HEK293T (cell line): ENCODE data around the gene TTLL7.

Source experiments
- CTCF ChIA-PET: fragments of 350-600 bp; formaldehyde crosslinking; extraction: SDS; loops from one replicate; lab custom pipeline; 2021; ENCODE audit warnings: antibody characterized with exemption, inconsistent platforms; lab: Yijun Ruan, JAX
- POLR2A ChIA-PET: fragments of 350-600 bp; formaldehyde crosslinking; extraction: SDS; loops from one replicate; lab custom pipeline; 2020; ENCODE audit warnings: antibody characterized with exemption, inconsistent platforms; lab: Yijun Ruan, JAX
- DNase-seq: peaks from one replicate; pipeline ENCODE4 v3.0.0; 2012; ENCODE audit warnings: mixed read lengths; ENCODE audit errors: extremely low spot score
- ARNT ChIP-seq: fragments of 450-650 bp; IDR thresholded peaks from 2 replicates; pipeline ENCODE4 v1.6.1; 2017; ENCODE audit warnings: mild to moderate bottlenecking
- BHLHE40 ChIP-seq: fragments of 450-650 bp; IDR thresholded peaks from 2 replicates; pipeline ENCODE4 v1.6.1; 2016; ENCODE audit warnings: mild to moderate bottlenecking, moderate library complexity, borderline replicate concordance
- CTBP1 ChIP-seq: fragments of 450-650 bp; IDR thresholded peaks from 2 replicates; pipeline ENCODE4 v1.6.1; 2016; ENCODE audit warnings: borderline replicate concordance
- ELF4 ChIP-seq: fragments of 450-650 bp; IDR thresholded peaks from 2 replicates; pipeline ENCODE4 v1.6.1; 2017; ENCODE audit warnings: antibody characterized with exemption
- FOXA1 ChIP-seq: fragments of 450-650 bp; IDR thresholded peaks from 2 replicates; pipeline ENCODE4 v1.6.1; 2016; ENCODE audit warnings: mild to moderate bottlenecking
- FOXK2 ChIP-seq: fragments of 450-650 bp; IDR thresholded peaks from 2 replicates; pipeline ENCODE4 v1.6.1; 2016; ENCODE audit warnings: mild to moderate bottlenecking
- FOXM1 ChIP-seq: fragments of 450-650 bp; IDR thresholded peaks from 2 replicates; pipeline ENCODE4 v1.6.1; 2017; ENCODE audit warnings: mild to moderate bottlenecking, borderline replicate concordance
- HDGF ChIP-seq: fragments of 450-650 bp; IDR thresholded peaks from 2 replicates; pipeline ENCODE4 v1.6.1; 2017; ENCODE audit warnings: antibody characterized with exemption, borderline replicate concordance
- L3MBTL2 ChIP-seq: fragments of 450-650 bp; conservative IDR thresholded peaks from 2 replicates; pipeline ENCODE4 v1.6.1; 2016; ENCODE audit warnings: mild to moderate bottlenecking
- LEF1 ChIP-seq: fragments of 450-650 bp; IDR thresholded peaks from 2 replicates; pipeline ENCODE4 v1.6.1; 2017; ENCODE audit warnings: mild to moderate bottlenecking, borderline replicate concordance
- NFRKB ChIP-seq: fragments of 450-650 bp; IDR thresholded peaks from 2 replicates; pipeline ENCODE4 v1.6.1; 2016; ENCODE audit warnings: mild to moderate bottlenecking, moderate library complexity
- SP1 ChIP-seq: fragments of 450-650 bp; IDR thresholded peaks from 2 replicates; pipeline ENCODE4 v1.6.1; 2017
- SUZ12 ChIP-seq: fragments of 450-650 bp; IDR thresholded peaks from 2 replicates; pipeline ENCODE4 v1.6.1; 2016; ENCODE audit warnings: mild to moderate bottlenecking
- TARDBP ChIP-seq: fragments of 450-650 bp; IDR thresholded peaks from 2 replicates; pipeline ENCODE4 v1.6.1; 2016
- ZNF384 ChIP-seq: fragments of 450-650 bp; IDR thresholded peaks from 2 replicates; pipeline ENCODE4 v1.6.1; 2016
- TF ChIP-seq, protein P1 (sequence below): fragments of 450-650 bp; IDR thresholded peaks from 2 replicates; pipeline ENCODE4 v1.6.1; 2016

Gene TTLL7

DNA sequence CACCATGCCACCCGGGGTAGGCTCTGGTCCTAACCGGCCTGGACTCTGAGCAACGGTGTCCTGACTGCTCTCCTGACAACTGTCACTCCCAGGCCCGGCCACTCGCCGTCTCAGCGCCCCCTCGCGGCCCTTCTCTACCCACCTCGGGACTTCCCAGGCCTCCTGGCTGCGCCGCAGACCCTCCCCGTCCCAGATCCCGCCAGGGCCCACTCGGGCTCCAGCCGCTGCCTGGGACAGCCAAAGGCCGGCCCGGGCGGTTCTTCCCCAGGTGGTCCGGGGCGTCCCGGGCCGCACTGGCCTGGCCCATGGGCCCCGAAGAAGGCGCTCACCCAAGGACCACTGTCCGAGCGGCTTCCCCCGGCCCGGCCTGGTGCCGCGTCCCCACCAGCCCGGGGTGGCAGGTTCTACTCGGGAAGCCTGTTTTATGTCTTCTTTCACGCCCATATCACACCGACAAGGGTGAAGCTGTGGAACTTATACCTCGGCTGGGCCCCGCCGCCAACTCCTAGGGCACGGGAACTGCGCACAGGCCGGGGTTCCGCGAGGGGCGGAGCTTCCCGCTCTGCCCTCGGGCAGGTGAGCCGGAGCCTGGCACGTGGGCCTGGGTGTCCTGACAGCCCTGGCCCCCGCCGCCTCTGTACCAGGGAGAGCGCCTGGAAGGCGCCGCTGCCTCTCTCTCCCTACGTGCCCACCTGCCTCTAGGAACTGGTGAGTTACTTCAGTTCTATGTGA, 138.3 kb downstream of the TTLL7 start:
- POLR2A ChIA-PET: no interaction called here
- CTCF ChIA-PET: interaction anchor here (0.6 kb wide), 1 partner anchor 97 kb away, joined by 5 read pairs; no protein-coding TSS in a partner anchor
- peak; percentile 69 for DNase-seq
- no peak for TF ChIP-seq ELF4
- TF ChIP-seq ARNT: no peak
- TF ChIP-seq, protein P1, sequence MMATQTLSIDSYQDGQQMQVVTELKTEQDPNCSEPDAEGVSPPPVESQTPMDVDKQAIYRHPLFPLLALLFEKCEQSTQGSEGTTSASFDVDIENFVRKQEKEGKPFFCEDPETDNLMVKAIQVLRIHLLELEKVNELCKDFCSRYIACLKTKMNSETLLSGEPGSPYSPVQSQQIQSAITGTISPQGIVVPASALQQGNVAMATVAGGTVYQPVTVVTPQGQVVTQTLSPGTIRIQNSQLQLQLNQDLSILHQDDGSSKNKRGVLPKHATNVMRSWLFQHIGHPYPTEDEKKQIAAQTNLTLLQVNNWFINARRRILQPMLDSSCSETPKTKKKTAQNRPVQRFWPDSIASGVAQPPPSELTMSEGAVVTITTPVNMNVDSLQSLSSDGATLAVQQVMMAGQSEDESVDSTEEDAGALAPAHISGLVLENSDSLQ: peak; percentile 84
- peak; percentile 95 for TF ChIP-seq L3MBTL2

DNA sequence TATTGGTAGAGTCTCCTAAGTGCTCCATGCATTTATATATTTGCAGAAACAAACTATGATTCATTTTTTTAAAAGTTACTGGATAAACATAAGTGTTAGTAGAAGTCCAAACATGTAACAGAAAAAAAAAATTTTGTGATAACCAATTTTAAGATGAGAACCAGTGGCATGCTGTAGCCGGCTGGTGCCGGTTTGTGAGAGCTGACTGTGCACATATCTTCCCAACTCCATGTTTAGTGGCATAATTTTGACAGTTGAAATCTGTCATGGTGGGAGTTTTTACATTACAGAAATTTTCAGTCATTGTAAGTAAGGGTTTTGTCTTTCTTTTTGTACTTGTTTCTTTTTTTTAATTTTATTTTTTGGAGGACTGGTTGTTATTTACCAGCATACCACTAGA, 141.2 kb downstream of the TTLL7 start:
- DNase-seq: no peak
- ChIA-PET CTCF (no interaction called here), POLR2A (no interaction called here)
- TF ChIP-seq L3MBTL2: no peak
- TF ChIP-seq HDGF: no peak
- no peak for TF ChIP-seq ZNF384
- no peak for TF ChIP-seq LEF1
- TF ChIP-seq NFRKB: no peak
- no peak for TF ChIP-seq SUZ12
- TF ChIP-seq SP1: no peak
- no peak for TF ChIP-seq BHLHE40
- TF ChIP-seq FOXK2: no peak
- no peak for TF ChIP-seq FOXM1
- TF ChIP-seq TARDBP: no peak
- TF ChIP-seq FOXA1: no peak
- TF ChIP-seq, protein P1: no peak
- no peak for TF ChIP-seq ELF4
- no peak for TF ChIP-seq ARNT

DNA sequence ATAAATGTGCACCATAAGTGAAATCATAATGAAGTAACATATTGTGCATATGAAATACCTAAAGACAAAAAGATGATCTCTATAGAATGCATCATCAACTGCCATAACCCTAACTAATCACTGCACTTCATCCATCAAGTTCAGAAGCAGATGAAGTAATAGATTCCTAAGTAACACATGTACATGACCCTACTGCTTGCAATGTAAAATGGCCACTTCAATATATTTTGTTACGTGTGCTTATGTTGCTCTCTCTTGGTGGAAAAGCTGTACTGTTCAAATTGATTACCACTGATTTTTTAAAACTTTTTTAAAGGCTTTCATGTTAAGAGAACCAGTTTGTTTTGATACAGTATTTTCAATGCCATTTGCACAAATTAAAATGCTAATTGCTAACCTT, 141.8 kb downstream of the TTLL7 start:
- DNase-seq: peak; percentile 44
- TF ChIP-seq, protein P1: peak; percentile 65
- no peak for TF ChIP-seq BHLHE40
- ChIA-PET CTCF (no interaction called here), POLR2A (no interaction called here)

DNA sequence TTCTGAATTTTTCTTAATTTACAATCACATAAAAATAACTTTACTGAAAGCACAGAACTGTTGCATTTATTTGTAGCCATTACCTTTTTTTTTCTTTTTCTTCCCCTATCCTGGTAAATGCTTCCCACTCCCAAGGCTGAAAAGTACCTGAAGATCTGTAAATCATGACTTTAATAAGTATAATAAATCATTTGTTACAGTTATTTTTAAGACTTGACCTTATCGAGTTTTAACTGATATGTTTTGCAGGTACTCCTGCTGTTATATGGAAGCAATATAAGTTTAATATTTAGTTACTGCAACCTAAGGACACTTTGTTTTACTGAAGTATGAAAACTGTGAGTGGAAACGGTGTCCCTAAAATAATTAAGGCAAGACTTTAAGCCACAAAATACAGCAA, 142.6 kb downstream of the TTLL7 start:
- ChIA-PET POLR2A (no interaction called here), CTCF (interaction anchor here (0.7 kb wide), 2 partner anchors 953 to 1851 kb away, joined by 3 to 4 read pairs; no protein-coding TSS in a partner anchor)
- TF ChIP-seq ZNF384: peak; percentile 68
- TF ChIP-seq BHLHE40: no peak
- TF ChIP-seq FOXM1: peak; percentile 62
- TF ChIP-seq SP1: no peak
- peak; percentile 79 for TF ChIP-seq CTBP1
- TF ChIP-seq, protein P1: peak; percentile 93
- TF ChIP-seq LEF1: no peak
- no peak for TF ChIP-seq SUZ12
- TF ChIP-seq FOXA1: no peak
- no peak for TF ChIP-seq NFRKB
- no peak for TF ChIP-seq FOXK2
- no peak for TF ChIP-seq ARNT
- no peak for TF ChIP-seq ELF4
- TF ChIP-seq TARDBP: no peak
- no peak for TF ChIP-seq HDGF
- TF ChIP-seq L3MBTL2: no peak
- DNase-seq: no peak

DNA sequence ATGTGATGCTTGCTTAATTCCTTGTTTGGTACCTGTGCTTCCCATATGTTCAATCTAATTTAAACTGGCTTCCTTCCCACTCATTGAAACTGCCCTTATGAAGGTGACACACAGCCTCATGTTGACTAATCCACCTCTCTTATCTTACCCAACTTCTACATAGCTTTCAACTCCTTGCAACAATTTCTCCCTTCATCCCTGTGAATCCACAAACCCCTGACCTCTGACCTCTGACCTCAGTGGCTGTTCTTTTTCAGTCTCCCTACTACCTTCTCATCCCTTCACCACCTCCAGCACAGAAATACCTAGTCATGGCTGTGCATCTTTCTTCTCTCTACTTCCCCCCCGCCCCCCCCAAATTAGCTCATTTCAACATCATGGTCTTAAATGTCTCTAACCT, 144.5 kb downstream of the TTLL7 start:
- ChIA-PET POLR2A (no interaction called here), CTCF (no interaction called here)
- DNase-seq: no peak
- TF ChIP-seq TARDBP (no peak), LEF1 (no peak), FOXA1 (no peak), CTBP1 (no peak), ARNT (no peak), FOXM1 (no peak), SP1 (no peak), HDGF (no peak), SUZ12 (no peak), FOXK2 (no peak), L3MBTL2 (no peak), ELF4 (no peak), ZNF384 (no peak), NFRKB (no peak), BHLHE40 (no peak)
- TF ChIP-seq, protein P1: no peak
